SK-N-SH treated with all-trans-retinoic acid at 6 μM for 48 hours (cell line): ENCODE data around the gene OMP.
"Not testable (repeated sequence)": the region's sequence is repeated elsewhere in the genome, so short reads cannot be mapped to it uniquely, and the experiment has no call there.

Experiments
- CREB5 ChIP-seq: fragments of 250-450 bp; sonication (Bioruptor Pico); IDR thresholded peaks from 2 replicates; pipeline ENCODE4 v1.5.1; 2020; ENCODE audit warnings: low read depth, mild to moderate bottlenecking, moderate library complexity
- CSDC2 ChIP-seq: fragments of 250-450 bp; sonication (Bioruptor Pico); IDR thresholded peaks from 2 replicates; pipeline ENCODE4 v1.5.0; 2020; ENCODE audit warnings: mild to moderate bottlenecking, moderate library complexity
- GLIS3 ChIP-seq: fragments of 250-450 bp; sonication (Bioruptor Pico); IDR thresholded peaks from 2 replicates; pipeline ENCODE4 v1.5.0; 2020; ENCODE audit warnings: mild to moderate bottlenecking, moderate library complexity
- OSR1 ChIP-seq: fragments of 250-450 bp; sonication (Bioruptor Pico); IDR thresholded peaks from 2 replicates; pipeline ENCODE4 v1.8.0; 2022; ENCODE audit warnings: moderate library complexity, mild to moderate bottlenecking, inconsistent platforms
- PATZ1 ChIP-seq: fragments of 250-450 bp; sonication (Bioruptor Pico); IDR thresholded peaks from 2 replicates; pipeline ENCODE4 v1.8.0; 2020; ENCODE audit warnings: mild to moderate bottlenecking, moderate library complexity, borderline replicate concordance
- POU6F1 ChIP-seq: fragments of 250-450 bp; sonication (Bioruptor Pico); IDR thresholded peaks from 2 replicates; pipeline ENCODE4 v1.8.0; 2021; ENCODE audit warnings: low read depth, mild to moderate bottlenecking, moderate library complexity, borderline replicate concordance
- RARB ChIP-seq: fragments of 250-450 bp; sonication (Bioruptor Pico); IDR thresholded peaks from 2 replicates; pipeline ENCODE4 v1.8.0; 2021; ENCODE audit warnings: mild to moderate bottlenecking, moderate library complexity
- ZC3H10 ChIP-seq: fragments of 250-450 bp; sonication (Bioruptor Pico); IDR thresholded peaks from 2 replicates; pipeline ENCODE4 v1.5.1; 2021; ENCODE audit warnings: mild to moderate bottlenecking, moderate library complexity
- ZFP30 ChIP-seq: fragments of 450-650 bp; formaldehyde crosslinking; IDR thresholded peaks from 2 replicates; pipeline ENCODE4 v1.5.0; 2022; ENCODE audit warnings: mild to moderate bottlenecking, moderate library complexity
- ZNF565 ChIP-seq: fragments of 450-650 bp; formaldehyde crosslinking; conservative IDR thresholded peaks from 2 replicates; pipeline ENCODE4 v1.5.0; 2020; ENCODE audit warnings: low read depth, mild to moderate bottlenecking, moderate library complexity
- ZNF8 ChIP-seq: fragments of 450-650 bp; formaldehyde crosslinking; IDR thresholded peaks from 2 replicates; pipeline ENCODE4 v1.5.0; 2020; ENCODE audit warnings: mild to moderate bottlenecking, moderate library complexity

- TF ChIP-seq CREB5 (CRISPR knock-in tag); PATZ1 (CRISPR knock-in tag); ZC3H10 (CRISPR knock-in tag); ZNF565; ZNF8 (CRISPR knock-in tag); OSR1 (CRISPR knock-in tag); ZFP30 (CRISPR knock-in tag); GLIS3 (CRISPR knock-in tag); RARB (CRISPR knock-in tag); POU6F1 (CRISPR knock-in tag); CSDC2 (CRISPR knock-in tag): not testable (repeated sequence)
Measured at GRCh38 chr11:77061258-77061657, 41.4 kb upstream of the OMP start.
